HEK293 (cell line): Measurements from ENCODE around the gene CHMP6.

Source experiments
- CTCF ChIA-PET: fragments of 350-600 bp; formaldehyde crosslinking; extraction: SDS; loops from one replicate; lab custom pipeline; 2021; ENCODE audit warnings: antibody characterized with exemption; lab: Yijun Ruan, JAX
- POLR2A ChIA-PET: fragments of 300-600 bp; formaldehyde crosslinking; extraction: SDS; loops from one replicate; lab custom pipeline; 2020; ENCODE audit warnings: antibody characterized with exemption, inconsistent platforms; lab: Yijun Ruan, JAX
- H3K27ac ChIP-seq: fragments of 200-500 bp; sonication (Bioruptor generic); 2 replicates; pipeline ENCODE4 v1.5.1; 2014; ENCODE audit warnings: low read depth, low read length, control low read depth, inconsistent platforms; ENCODE audit errors: extremely low read depth
- H3K36me3 ChIP-seq, 2 experiments: fragments of 200-500 bp in 1 of 2; sonication (Bioruptor generic) in 1 of 2; 1 replicate in 1 of 2; 2 replicates in 1 of 2; pipeline ENCODE4 v1.5.1; 2014 to 2017; ENCODE audit warnings: inconsistent platforms in 2 of 2, low read length in 2 of 2; ENCODE audit not compliant: control insufficient read depth in 2 of 2, insufficient read depth in 1 of 2
- H3K4me1 ChIP-seq: fragments of 200-500 bp; sonication (Bioruptor generic); 2 replicates; pipeline ENCODE4 v1.5.1; 2014; ENCODE audit warnings: mild to moderate bottlenecking, low read length, inconsistent platforms; ENCODE audit not compliant: control insufficient read depth, insufficient read depth
- H3K4me3 ChIP-seq: 2 replicates; pipeline ENCODE4 v1.5.1; 2011; ENCODE audit warnings: low read depth, mild to moderate bottlenecking, control low read depth, low read length, moderate library complexity
- H3K9me3 ChIP-seq: fragments of 200-500 bp; sonication (Bioruptor generic); 2 replicates; pipeline ENCODE4 v1.5.1; 2014; ENCODE audit warnings: low read depth, low read length, inconsistent platforms; ENCODE audit not compliant: control insufficient read depth, insufficient read depth
- ATF2 ChIP-seq: fragments of 450-650 bp; formaldehyde crosslinking; IDR thresholded peaks from 2 replicates; pipeline ENCODE4 v1.5.1; 2016; ENCODE audit warnings: missing biosample characterization, missing genetic modification characterization, low read depth
- GLI4 ChIP-seq: fragments of 450-650 bp; formaldehyde crosslinking; IDR thresholded peaks from 2 replicates; pipeline ENCODE4 v1.5.1; 2016; ENCODE audit warnings: missing biosample characterization, missing genetic modification characterization
- GLIS2 ChIP-seq: fragments of 450-650 bp; formaldehyde crosslinking; IDR thresholded peaks from 2 replicates; pipeline ENCODE4 v1.5.1; 2016; ENCODE audit warnings: missing biosample characterization, missing genetic modification characterization
- KLF9 ChIP-seq: fragments of 450-650 bp; formaldehyde crosslinking; IDR thresholded peaks from 2 replicates; pipeline ENCODE4 v1.5.1; 2016; ENCODE audit warnings: missing biosample characterization, missing genetic modification characterization, low read depth
- PATZ1 ChIP-seq: fragments of 450-650 bp; formaldehyde crosslinking; IDR thresholded peaks from 2 replicates; pipeline ENCODE4 v1.5.1; 2016; ENCODE audit warnings: missing biosample characterization, missing genetic modification characterization
- PRDM6 ChIP-seq: fragments of 450-650 bp; formaldehyde crosslinking; IDR thresholded peaks from 2 replicates; pipeline ENCODE4 v1.5.1; 2017; ENCODE audit warnings: missing biosample characterization, missing genetic modification characterization
- SALL2 ChIP-seq: fragments of 450-650 bp; formaldehyde crosslinking; IDR thresholded peaks from 2 replicates; pipeline ENCODE4 v1.5.0; 2017; ENCODE audit warnings: missing biosample characterization, mild to moderate bottlenecking, missing genetic modification characterization, borderline replicate concordance
- ZBTB26 ChIP-seq: fragments of 450-650 bp; formaldehyde crosslinking; optimal IDR thresholded peaks from 2 replicates; pipeline ENCODE3; 2016; ENCODE audit warnings: missing biosample characterization, mild to moderate bottlenecking, missing genetic modification characterization
- ZIC2 ChIP-seq: fragments of 450-650 bp; formaldehyde crosslinking; IDR thresholded peaks from 2 replicates; pipeline ENCODE4 v1.5.1; 2016; ENCODE audit warnings: missing biosample characterization, missing genetic modification characterization
- ZNF133 ChIP-seq: fragments of 450-650 bp; formaldehyde crosslinking; IDR thresholded peaks from 2 replicates; pipeline ENCODE4 v1.5.1; 2016; ENCODE audit warnings: missing biosample characterization, missing genetic modification characterization
- ZNF138 ChIP-seq: fragments of 450-650 bp; formaldehyde crosslinking; IDR thresholded peaks from 2 replicates; pipeline ENCODE4 v1.5.1; 2016; ENCODE audit warnings: missing biosample characterization, missing genetic modification characterization, borderline replicate concordance
- ZNF274 ChIP-seq, 2 experiments: fragments of 200-500 bp in 1 of 2; fragments of 450-650 bp in 1 of 2; sonication (Bioruptor generic) in 1 of 2; formaldehyde crosslinking in 1 of 2; IDR thresholded peaks; 2 replicates each; pipeline versions ENCODE4 v1.5.1 to v1.6.1; 2014 to 2016; ENCODE audit warnings: borderline replicate concordance in 1 of 2, inconsistent platforms in 1 of 2, low read length in 1 of 2, missing biosample characterization in 1 of 2, missing genetic modification characterization in 1 of 2
- ZNF311 ChIP-seq: fragments of 450-650 bp; formaldehyde crosslinking; IDR thresholded peaks from 2 replicates; pipeline ENCODE4 v1.5.1; 2017; ENCODE audit warnings: missing biosample characterization, missing genetic modification characterization, borderline replicate concordance
- ZNF335 ChIP-seq: fragments of 450-650 bp; formaldehyde crosslinking; conservative IDR thresholded peaks from 2 replicates; pipeline ENCODE4 v1.5.1; 2016; ENCODE audit warnings: missing biosample characterization, missing genetic modification characterization
- ZNF391 ChIP-seq: fragments of 450-650 bp; formaldehyde crosslinking; IDR thresholded peaks from 2 replicates; pipeline ENCODE4 v1.5.1; 2016; ENCODE audit warnings: low read depth, missing biosample characterization, missing genetic modification characterization, borderline replicate concordance
- ZNF433 ChIP-seq: fragments of 450-650 bp; formaldehyde crosslinking; IDR thresholded peaks from 2 replicates; pipeline ENCODE4 v1.5.1; 2016; ENCODE audit warnings: missing biosample characterization, missing genetic modification characterization, low read depth
- ZNF48 ChIP-seq: fragments of 450-650 bp; formaldehyde crosslinking; IDR thresholded peaks from 2 replicates; pipeline ENCODE4 v1.5.1; 2016; ENCODE audit warnings: missing biosample characterization, missing genetic modification characterization
- ZNF521 ChIP-seq: fragments of 450-650 bp; formaldehyde crosslinking; IDR thresholded peaks from 2 replicates; pipeline ENCODE4 v1.5.1; 2017; ENCODE audit warnings: missing biosample characterization, mild to moderate bottlenecking, missing genetic modification characterization
- ZNF623 ChIP-seq: fragments of 450-650 bp; formaldehyde crosslinking; IDR thresholded peaks from 2 replicates; pipeline ENCODE4 v1.5.1; 2016; ENCODE audit warnings: missing biosample characterization, missing genetic modification characterization
- ZNF626 ChIP-seq: fragments of 450-650 bp; sonication (Bioruptor Pico); formaldehyde crosslinking; IDR thresholded peaks from 2 replicates; pipeline ENCODE4 v1.5.1; 2018; ENCODE audit warnings: missing biosample characterization, missing genetic modification characterization, inconsistent platforms
- ZNF654 ChIP-seq: fragments of 450-650 bp; formaldehyde crosslinking; IDR thresholded peaks from 2 replicates; pipeline ENCODE4 v1.5.1; 2016; ENCODE audit warnings: low read depth, missing biosample characterization, missing genetic modification characterization
- ZNF785 ChIP-seq: fragments of 450-650 bp; formaldehyde crosslinking; IDR thresholded peaks from 2 replicates; pipeline ENCODE4 v1.5.1; 2016; ENCODE audit warnings: missing biosample characterization, missing genetic modification characterization
- ZSCAN30 ChIP-seq: fragments of 450-650 bp; IDR thresholded peaks from 2 replicates; pipeline ENCODE4 v1.5.1; 2018; ENCODE audit warnings: missing biosample characterization, mild to moderate bottlenecking, missing genetic modification characterization, moderate library complexity
- ZSCAN4 ChIP-seq: fragments of 450-650 bp; formaldehyde crosslinking; IDR thresholded peaks from 2 replicates; pipeline ENCODE4 v1.5.1; 2017; ENCODE audit warnings: missing biosample characterization, missing genetic modification characterization
- ZSCAN5A ChIP-seq: fragments of 450-650 bp; formaldehyde crosslinking; IDR thresholded peaks from 2 replicates; pipeline ENCODE4 v1.5.1; 2016; ENCODE audit warnings: missing biosample characterization, missing genetic modification characterization

The CHMP6 gene

GRCh38 chr17:80980397-80981061 lies 11.1 kb upstream of the CHMP6 start (continued):
- TF ChIP-seq ZIC2 (no peak), ZNF785 (tag by site-specific recombination) (peak; percentile 83; the same call in 1 of the 2 replicates), ZNF138 (tag by site-specific recombination) (no peak), SALL2 (tag by site-specific recombination) (peak; percentile 95), ZNF433 (tag by site-specific recombination) (no peak), ZNF48 (tag by site-specific recombination) (no peak), ATF2 (no peak), ZNF311 (tag by site-specific recombination) (0 out of 2 replicates have a peak, but pooled peaks have one; percentile 42), ZNF623 (tag by site-specific recombination) (no peak), ZNF521 (tag by site-specific recombination) (0 out of 2 replicates have a peak, but pooled peaks have one; percentile 56), PRDM6 (tag by site-specific recombination) (no peak), ZNF133 (tag by site-specific recombination) (no peak), ZNF626 (tag by site-specific recombination) (no peak), ZNF391 (no peak)

GRCh38 chr17:80981062-80981902 lies 10.4 kb upstream of the CHMP6 start:
- Histone ChIP-seq H3K4me1 (no peaks in the 10 kb centered on the region), H3K36me3 (no peaks in the 10 kb centered on the region), H3K4me3 (peak overlapping the region; percentile 29), H3K27ac (no peak overlapping the region), H3K9me3 (no peaks in the 10 kb centered on the region)
- ChIA-PET POLR2A (no interaction called here), CTCF (interaction anchor here (0.5 to 4.0 kb wide), 12 partner anchors 9 to 896 kb away, joined by 3 to 17 read pairs (median 4); no protein-coding TSS in a partner anchor)
- peak; percentile 5 for TF ChIP-seq ZBTB26 (tag by site-specific recombination)
- 0 out of 2 replicates have a peak, but pooled peaks have one; percentile 13 for TF ChIP-seq PATZ1 (tag by site-specific recombination)
- peak; percentile 56; the same call in 1 of the 2 replicates for TF ChIP-seq ZSCAN30
- TF ChIP-seq KLF9, result no peak
- TF ChIP-seq ZNF335, result peak; percentile 69
- TF ChIP-seq ZNF654, result peak; percentile 25
- TF ChIP-seq ZNF274 (IDR thresholded peaks at IDR 0.05; ENCODE audit: low read length), result no peak
- no peak for TF ChIP-seq ZNF274 (tag by site-specific recombination; IDR thresholded peaks at IDR 0.05; ENCODE audit: borderline replicate concordance)
- TF ChIP-seq GLIS2, result peak; percentile 76
- TF ChIP-seq GLI4, result no peak
- no peak for TF ChIP-seq ZSCAN5A (tag by site-specific recombination)
- TF ChIP-seq ZSCAN4 (tag by site-specific recombination), result no peak
